Mesothelial cell of epicardium (in vitro differentiated cells): Measurements from ENCODE around the gene ZNF33A. TPM values are rescaled to one million over a fixed set of nuclear protein-coding genes. Genes with fewer than 3 reads are reported as not detected.

Experiments
- DNase-seq, 2 experiments: peaks; one replicate each; pipeline ENCODE4 v3.0.0; 2021; ENCODE audit warnings: low spot score in 2 of 2; ENCODE audit not compliant: unreplicated experiment in 2 of 2
- H3K27ac Mint-ChIP-seq: 2 replicates; pipeline ENCODE4 v1.8.0; 2021; ENCODE audit warnings: mixed read lengths
- H3K27me3 Mint-ChIP-seq: 2 replicates; pipeline ENCODE4 v1.8.0; 2021; ENCODE audit warnings: low read depth, mixed read lengths
- H3K36me3 Mint-ChIP-seq: 2 replicates; pipeline ENCODE4 v1.8.0; 2021; ENCODE audit warnings: mixed read lengths
- H3K4me1 Mint-ChIP-seq: 2 replicates; pipeline ENCODE4 v1.8.0; 2021; ENCODE audit warnings: mixed read lengths
- H3K4me3 Mint-ChIP-seq: 2 replicates; pipeline ENCODE4 v1.8.0; 2021; ENCODE audit warnings: mild to moderate bottlenecking, moderate library complexity, mixed read lengths
- H3K9me3 Mint-ChIP-seq: 2 replicates; pipeline ENCODE4 v1.8.0; 2021; ENCODE audit warnings: mixed read lengths
- CTCF ChIP-seq: fragments of 200-600 bp; sonication (generic); IDR thresholded peaks from one replicate; pipeline ENCODE4 v1.5.0; 2021; ENCODE audit warnings: antibody characterized with exemption; ENCODE audit not compliant: unreplicated experiment
- total RNA-seq: library from RNA; stranded (reverse); gene quantifications from 3 replicates; pipeline ENCODE4 v1.2.1, GENCODE V29; 2021

The ZNF33A gene
- total RNA-seq: 35.9 to 37.5 TPM (median 36.1 TPM) in 3 replicates

GRCh38 chr10:38010119-38010903 lies at the start of gene ZNF33A:
Gene ZNF33A (plus strand): TSS chr10:38010675. CDS start chr10:38012342, 1,667 bp downstream.
- Mint-ChIP-seq H3K36me3 (peaks cover 12% of the 10 kb centered on the region), H3K27me3 (no peaks in the 10 kb centered on the region), H3K9me3 (no peaks in the 10 kb centered on the region), H3K27ac (peak within 1 kb of the TSS; percentile 99), H3K4me3 (peak within 1 kb of the TSS; percentile 95), H3K4me1 (peaks cover 20% of the 10 kb centered on the region)
- TF ChIP-seq CTCF: no peak
- peak; percentile 73 to 87 for DNase-seq

DNA sequence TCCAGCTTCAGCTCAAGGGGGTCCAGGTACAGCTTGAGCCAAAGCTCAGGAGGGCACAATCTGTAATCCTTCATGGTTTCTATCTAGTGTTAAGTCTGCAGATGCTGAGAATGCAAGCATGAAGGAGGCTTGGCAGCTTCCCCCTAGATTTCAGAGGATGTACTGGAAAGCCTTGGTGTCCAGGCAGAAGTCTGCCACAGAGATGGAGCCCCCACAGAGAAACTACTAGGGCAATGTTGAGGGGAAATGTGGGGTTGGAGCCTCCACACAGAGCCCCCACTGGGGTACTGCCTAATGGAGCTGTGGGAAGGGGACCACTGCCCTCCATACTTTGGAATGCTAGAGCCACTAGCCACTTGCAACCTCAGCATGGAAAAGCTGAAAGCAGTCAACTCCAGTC lies 45.5 kb upstream of the ZNF33A start:
- peaks cover 59% of the 10 kb centered on the region for H3K9me3 Mint-ChIP-seq
- peaks cover 69% of the 10 kb centered on the region for H3K36me3 Mint-ChIP-seq

DNA sequence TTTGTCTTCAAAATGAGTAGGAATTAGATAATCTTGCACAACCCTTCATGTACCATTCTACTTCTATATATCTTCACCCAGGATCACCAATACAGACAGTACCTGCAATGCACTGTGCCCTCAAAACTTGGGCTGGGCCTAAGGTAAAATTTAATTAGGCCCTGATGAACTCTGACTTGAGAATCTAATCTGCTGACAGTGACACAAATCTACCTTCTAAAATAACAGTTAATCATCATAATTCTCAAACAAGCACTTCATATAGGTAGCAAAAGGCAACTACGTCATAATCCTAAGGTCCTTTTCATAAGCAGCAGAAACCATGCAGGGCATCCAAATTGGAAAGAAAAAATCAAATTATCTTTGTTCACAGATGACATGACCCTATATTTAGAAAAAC lies 38.1 kb upstream of the ZNF33A start:
- peaks cover 61% of the 10 kb centered on the region for H3K36me3 Mint-ChIP-seq
- DNase-seq: no peak
- peaks cover 47% of the 10 kb centered on the region for H3K9me3 Mint-ChIP-seq
- no peak overlapping the region for H3K4me3 Mint-ChIP-seq
- no peaks in the 10 kb centered on the region for H3K27me3 Mint-ChIP-seq
- H3K27ac Mint-ChIP-seq: no peak overlapping the region
- peaks cover 16% of the 10 kb centered on the region for H3K4me1 Mint-ChIP-seq
- no peak for TF ChIP-seq CTCF

More for the DNA sequence above, 45.5 kb upstream of the ZNF33A start:
- TF ChIP-seq CTCF: no peak
- no peaks in the 10 kb centered on the region for H3K4me1 Mint-ChIP-seq
- no peak overlapping the region for H3K27ac Mint-ChIP-seq
- no peaks in the 10 kb centered on the region for H3K27me3 Mint-ChIP-seq
- H3K4me3 Mint-ChIP-seq: no peak overlapping the region
- DNase-seq: no peak

- no peak for TF ChIP-seq CTCF
- no peak for DNase-seq
- H3K4me1 Mint-ChIP-seq: peaks cover 16% of the 10 kb centered on the region
- peaks cover 35% of the 10 kb centered on the region for H3K36me3 Mint-ChIP-seq
- peak overlapping the region; percentile 98 for H3K27ac Mint-ChIP-seq
- H3K4me3 Mint-ChIP-seq: peak overlapping the region; percentile 92
- H3K9me3 Mint-ChIP-seq: peaks cover 23% of the 10 kb centered on the region
- H3K27me3 Mint-ChIP-seq: no peaks in the 10 kb centered on the region
Measured at GRCh38 chr10:37975401-37975991, 35.0 kb upstream of the ZNF33A start.

DNA sequence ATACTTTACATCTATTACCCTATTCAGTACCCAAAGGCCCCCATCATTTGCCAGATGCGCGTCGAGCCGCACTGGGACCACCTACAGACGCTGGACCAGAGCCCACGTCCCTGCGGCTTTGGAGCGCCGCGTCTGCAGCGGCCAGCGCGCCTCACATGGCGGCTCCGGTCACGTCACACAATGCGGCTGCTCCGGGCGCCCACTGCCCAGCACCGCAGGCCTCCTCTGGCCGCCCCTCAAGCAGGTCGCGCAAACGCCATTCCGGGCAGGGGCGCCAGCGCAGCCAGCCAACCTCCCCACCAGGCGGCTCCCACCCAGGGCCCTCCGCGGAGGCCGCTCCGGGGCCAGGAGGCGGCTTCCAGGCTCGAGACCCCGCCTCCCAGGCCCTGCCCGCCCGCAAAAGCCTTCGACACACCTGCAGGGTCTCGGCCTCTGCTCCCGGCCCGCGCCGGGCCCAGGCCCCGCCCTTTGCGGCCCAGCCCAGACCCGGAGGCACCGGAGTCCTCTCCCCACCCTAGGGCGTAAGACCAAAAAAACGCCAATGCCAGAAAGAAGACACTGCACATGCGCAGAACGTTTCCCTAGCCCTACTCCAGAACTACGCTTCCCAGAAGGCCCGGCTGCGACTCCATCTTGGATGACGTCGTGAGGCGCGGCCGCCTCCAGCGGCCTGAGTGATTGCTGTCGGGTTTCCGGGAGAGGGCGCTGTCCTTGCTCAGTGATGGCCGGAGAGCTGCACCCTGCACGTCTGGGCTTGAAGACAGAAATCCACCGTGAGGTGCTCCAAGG lies 34.2 kb upstream of the ZNF33A start, which contains the start of gene ZNF25:
Gene ZNF25 (minus strand): TSS at position 557 of the 789 bp plus-strand sequence. CDS start 4,925 bp downstream, outside the sequence.
- peak; percentile 93 for DNase-seq
- TF ChIP-seq CTCF: peak; percentile 70
- peaks cover 20% of the 10 kb centered on the region for H3K9me3 Mint-ChIP-seq
- H3K27me3 Mint-ChIP-seq: no peaks in the 10 kb centered on the region
- peak within 1 kb of the TSS; percentile 98 for H3K27ac Mint-ChIP-seq
- peaks cover 30% of the 10 kb centered on the region for H3K36me3 Mint-ChIP-seq
- H3K4me3 Mint-ChIP-seq: peak within 1 kb of the TSS; percentile 92
- H3K4me1 Mint-ChIP-seq: peaks cover 16% of the 10 kb centered on the region
